DMS153 treated with DMSO at 0.1 percent for 48 hours (cell line): Measurements from ENCODE around the gene CEP170B.
A peak's percentile ranks its signal among the peaks of the same experiment; 100 is the strongest.
"Not testable (repeated sequence)": the region's sequence is repeated elsewhere in the genome, so short reads cannot be mapped to it uniquely, and the experiment has no call there.

Experiments used
- DNase-seq: peaks from one replicate; lab custom pipeline; 2025; ENCODE audit not compliant: unreplicated experiment; lab: John Stamatoyannopoulos, UW

Gene CEP170B

GRCh38 chr14:104888489-104889374, 23.7 kb downstream of the CEP170B start:
- DNase-seq = no peak

- DNase-seq = no peak
Measured at GRCh38 chr14:104889375-104889757, 24.3 kb downstream of the CEP170B start.

- not testable (repeated sequence) for DNase-seq
Measured at GRCh38 chr14:104890292-104890691, 25.2 kb downstream of the CEP170B start.

- DNase-seq = no peak
Measured at GRCh38 chr14:104891121-104891551, 26.1 kb downstream of the CEP170B start.

- DNase-seq = no peak
Measured at GRCh38 chr14:104891664-104892530, 26.8 kb downstream of the CEP170B start.

GRCh38 chr14:104892531-104893434, 27.7 kb downstream of the CEP170B start:
- DNase-seq = no peak

- no peak for DNase-seq
Measured at GRCh38 chr14:104893435-104894207, 28.6 kb downstream of the CEP170B start.

GRCh38 chr14:104894331-104895206, 29.5 kb downstream of the CEP170B start:
- no peak for DNase-seq

- no peak for DNase-seq
Measured at GRCh38 chr14:104895207-104895785, 30.2 kb downstream of the CEP170B start.

- DNase-seq = peak; percentile 38
Measured at GRCh38 chr14:104895786-104896661, 31.0 kb downstream of the CEP170B start.

- no peak for DNase-seq
Measured at GRCh38 chr14:104897330-104898194, 32.5 kb downstream of the CEP170B start.

- no peak for DNase-seq
Measured at GRCh38 chr14:104898195-104898558, 33.1 kb downstream of the CEP170B start.

- no peak for DNase-seq
Measured at GRCh38 chr14:104898870-104899510, 33.9 kb downstream of the CEP170B start.

GRCh38 chr14:104899781-104900180, 34.7 kb downstream of the CEP170B start:
- no peak for DNase-seq

GRCh38 chr14:104900639-104901512, 35.8 kb downstream of the CEP170B start:
- DNase-seq = no peak
